HG03196 (cell line): ENCODE measurements around the gene POSTN.
"Not testable (repeated sequence)": the region's sequence is repeated elsewhere in the genome, so short reads cannot be mapped to it uniquely, and the experiment has no call there.

Experiments used
- ATAC-seq: cut with Tn5 transposase; IDR thresholded peaks from one replicate; pipeline ENCODE4 v1.9.1; 2021; ENCODE audit not compliant: unreplicated experiment

Gene POSTN

GRCh38 chr13:37596805-37597204, 1.8 kb downstream of the POSTN start:
- no peak for ATAC-seq

DNA sequence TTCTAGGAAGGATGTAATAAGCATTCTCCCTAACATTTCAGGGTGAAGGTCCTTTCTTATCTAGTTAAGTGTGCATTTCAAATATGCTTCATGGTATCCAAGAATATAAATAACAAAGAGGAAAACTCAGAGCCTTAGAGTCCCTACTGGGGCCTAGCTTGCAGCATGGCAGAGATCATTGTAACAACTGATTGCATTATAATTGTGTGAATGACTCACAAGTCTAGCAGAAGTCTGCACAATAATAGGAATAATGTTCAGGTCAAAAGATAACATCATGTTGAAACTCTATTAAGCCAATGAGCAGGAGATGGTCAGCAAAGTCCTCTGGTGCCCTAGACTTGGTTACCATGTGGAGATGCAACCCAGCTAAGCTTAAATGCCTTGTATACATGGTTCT, 3.4 kb downstream of the POSTN start:
- no peak for ATAC-seq

GRCh38 chr13:37594550-37594949, 4.0 kb downstream of the POSTN start:
- ATAC-seq: no peak

- ATAC-seq: not testable (repeated sequence)
These were observed 9.2 kb downstream of the POSTN start for GRCh38 chr13:37589381-37589780.

- ATAC-seq: no peak
These were observed 11.3 kb downstream of the POSTN start for GRCh38 chr13:37587236-37587635.

GRCh38 chr13:37586164-37586563, 12.4 kb downstream of the POSTN start:
- no peak for ATAC-seq

DNA sequence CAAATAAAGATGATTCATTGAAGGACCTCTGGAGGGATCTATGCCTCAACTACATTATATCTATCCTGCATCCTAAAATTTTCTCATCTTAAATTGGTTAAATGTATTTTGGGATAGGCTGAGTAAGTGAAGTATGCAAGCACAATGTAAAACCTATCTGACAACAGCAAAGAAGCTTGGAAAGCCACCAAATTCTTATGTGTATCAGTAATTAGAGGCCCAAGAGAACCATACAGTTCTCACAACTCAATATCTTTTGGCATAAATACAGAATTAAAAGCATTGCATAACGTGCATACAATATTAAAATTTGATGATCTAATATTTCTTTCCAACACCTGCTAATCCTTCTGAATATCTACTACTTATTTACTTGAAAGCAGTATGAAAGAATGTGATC, 13.0 kb downstream of the POSTN start:
- ATAC-seq: no peak

GRCh38 chr13:37576601-37577000, 22.0 kb downstream of the POSTN start:
- ATAC-seq: no peak

DNA sequence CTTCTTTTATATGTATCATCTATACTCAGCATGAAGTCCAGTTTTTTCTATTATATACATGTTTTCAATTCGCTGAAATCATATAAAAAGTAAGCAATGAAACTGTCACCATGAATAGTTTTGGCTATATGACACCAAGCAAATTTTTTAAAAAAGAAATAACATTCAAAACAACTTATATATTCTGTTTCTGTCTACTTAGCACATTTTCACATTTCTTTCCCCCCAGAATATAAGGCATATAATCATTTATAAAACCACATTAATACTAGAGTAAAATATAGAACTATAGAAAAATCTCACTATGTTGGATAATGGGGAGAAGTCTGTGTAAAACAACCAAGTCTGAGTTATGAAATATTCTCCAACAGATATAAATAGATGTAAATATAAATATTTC, 33.1 kb downstream of the POSTN start:
- no peak for ATAC-seq

DNA sequence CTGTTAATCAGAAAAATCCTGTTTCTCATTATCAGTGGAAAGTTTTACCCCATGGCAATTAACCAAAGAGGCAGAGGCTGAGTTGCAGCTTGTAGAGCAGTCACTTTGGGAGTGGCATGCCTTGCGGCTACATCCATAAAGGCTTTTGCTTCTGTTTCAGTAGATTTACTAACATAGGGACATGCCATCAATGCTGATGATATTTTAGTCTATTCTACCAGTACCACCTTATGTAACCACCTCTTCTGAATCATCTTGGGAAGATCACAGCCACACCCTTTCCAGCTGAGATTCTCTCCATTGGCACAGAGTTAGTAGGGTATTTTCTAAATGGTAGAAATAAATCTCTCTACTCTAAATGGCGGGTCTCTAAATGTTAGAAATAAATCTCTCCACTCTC, 37.5 kb downstream of the POSTN start:
- no peak for ATAC-seq

GRCh38 chr13:37560526-37560925, 38.0 kb downstream of the POSTN start:
- no peak for ATAC-seq

DNA sequence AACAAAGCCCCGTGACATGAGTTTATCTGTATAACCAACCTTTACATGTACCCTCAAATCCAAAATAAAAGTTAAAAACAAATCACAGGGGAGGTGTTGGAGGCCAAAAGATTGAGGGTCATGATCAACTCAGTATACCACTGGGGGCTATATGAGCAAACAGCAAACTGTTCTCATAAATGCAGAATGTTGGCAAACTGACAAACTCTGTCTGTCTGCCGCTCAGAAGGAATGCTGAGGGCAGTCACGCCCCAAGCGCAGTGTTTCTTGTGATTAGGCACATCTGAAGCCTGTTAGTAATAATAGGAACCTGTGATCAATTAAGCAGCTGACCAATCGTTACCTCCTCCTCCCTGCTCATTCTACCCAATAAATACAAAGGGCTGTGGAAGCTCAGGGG, 39.8 kb downstream of the POSTN start:
- ATAC-seq: not testable (repeated sequence)

DNA sequence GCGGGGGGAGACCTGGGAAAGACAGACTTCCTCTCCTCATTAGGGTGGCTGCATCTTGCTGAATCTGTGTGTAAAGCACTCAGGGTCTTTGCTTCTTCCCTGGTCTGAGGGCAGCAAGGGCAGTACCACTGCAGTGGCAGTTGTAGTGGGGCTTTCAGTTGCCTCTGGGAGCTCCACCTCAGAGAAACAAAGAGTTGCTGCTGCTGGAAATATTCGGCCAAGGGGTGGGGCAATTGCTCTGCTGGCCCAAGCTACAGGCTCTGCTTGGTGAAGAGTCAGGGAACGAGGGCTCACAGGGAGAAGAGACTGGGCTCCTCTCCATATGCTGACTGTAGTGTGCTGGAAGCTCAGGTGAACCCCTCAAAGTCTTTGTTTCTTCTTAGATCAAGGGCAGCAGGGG, 52.5 kb downstream of the POSTN start:
- ATAC-seq: no peak

DNA sequence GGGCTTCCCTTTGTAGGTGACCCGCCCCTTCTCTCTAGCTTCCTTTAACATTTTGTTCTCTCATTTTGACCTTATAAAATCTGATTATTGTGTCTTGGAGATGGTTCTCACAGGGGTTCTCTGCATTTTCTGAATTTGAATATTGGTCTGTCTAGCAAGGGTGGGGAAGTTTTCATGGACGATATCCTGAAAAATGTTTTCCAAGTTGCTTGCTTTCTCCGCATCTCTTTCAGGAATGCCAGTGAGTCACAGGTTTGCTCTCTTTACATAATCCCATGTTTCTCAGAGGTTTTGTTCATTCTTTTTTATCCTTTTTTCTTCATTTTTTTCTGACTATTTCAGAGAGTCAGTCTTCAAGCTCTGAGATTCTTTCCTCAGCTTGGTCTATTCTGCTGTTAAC, 53.6 kb downstream of the POSTN start:
- ATAC-seq: no peak

DNA sequence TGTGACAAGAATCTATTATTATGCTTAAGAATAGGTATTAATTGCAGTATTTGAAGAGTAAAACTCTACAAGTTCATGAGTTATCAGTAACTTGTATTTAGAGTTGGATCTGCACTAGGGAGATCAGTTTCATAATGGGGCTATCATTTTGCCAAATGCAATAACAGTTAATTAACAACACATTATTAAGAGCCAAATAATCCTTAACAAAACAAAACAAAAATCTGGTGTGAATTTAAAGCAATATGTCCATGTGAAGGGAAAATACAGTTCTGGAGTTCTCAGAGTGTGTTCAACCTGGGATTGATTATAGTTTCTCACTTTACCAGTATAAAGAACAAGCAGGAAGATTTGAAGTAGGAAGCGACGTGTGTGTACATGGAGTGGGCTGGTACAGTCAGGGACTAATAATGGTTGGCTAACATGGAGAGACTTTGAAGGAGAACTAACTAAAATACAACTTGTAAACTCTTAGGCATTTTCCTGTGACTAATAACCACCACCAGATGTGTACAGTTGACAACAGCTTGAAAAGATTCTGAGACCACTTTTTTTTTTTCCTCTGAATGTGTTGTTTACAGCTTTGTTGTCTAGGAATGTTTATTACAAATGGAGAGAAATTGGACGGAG, 58.5 kb downstream of the POSTN start:
- no peak for ATAC-seq

- ATAC-seq: no peak
These were observed 59.4 kb downstream of the POSTN start for GRCh38 chr13:37539170-37539569.

- ATAC-seq: no peak
These were observed 63.1 kb downstream of the POSTN start for GRCh38 chr13:37535501-37535900.

DNA sequence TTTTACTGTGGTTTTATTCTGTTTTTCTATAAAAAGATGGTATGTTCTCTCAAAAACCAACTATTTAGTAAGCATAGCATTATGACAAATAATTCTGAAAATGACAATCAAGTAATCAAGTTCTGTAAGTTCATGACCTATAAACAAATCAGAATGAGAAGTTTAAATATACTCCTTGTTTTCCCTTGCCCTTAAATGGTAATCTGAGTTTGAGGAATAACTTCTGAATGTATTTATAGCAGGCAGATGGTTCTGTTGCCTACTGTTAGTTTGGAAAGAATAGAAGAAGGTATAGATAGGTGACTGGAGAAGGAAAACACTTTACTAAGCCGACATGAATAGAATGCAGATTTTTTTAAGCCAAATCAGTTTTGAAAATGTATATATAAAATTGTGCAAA, 63.9 kb downstream of the POSTN start:
- no peak for ATAC-seq

DNA sequence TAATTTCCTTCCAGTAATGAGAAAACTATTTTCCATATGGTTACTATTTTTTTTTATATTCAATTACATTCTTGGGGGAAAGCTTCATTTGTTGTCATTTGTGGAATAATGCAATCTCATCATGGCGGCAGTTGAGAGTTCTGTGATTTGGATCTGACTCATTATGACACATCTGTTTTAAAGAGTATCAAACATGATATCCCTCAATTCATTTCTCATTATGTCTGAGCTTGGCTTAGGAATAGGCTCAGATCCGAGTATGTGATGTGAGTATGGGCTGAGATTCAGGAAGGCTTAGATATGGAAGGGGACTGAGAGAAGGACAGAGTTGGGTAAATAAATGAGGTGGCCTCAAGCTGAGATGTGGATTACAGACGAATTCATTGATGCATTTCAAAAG, 64.4 kb downstream of the POSTN start:
- no peak for ATAC-seq

- no peak for ATAC-seq
These were observed 67.5 kb downstream of the POSTN start for GRCh38 chr13:37531049-37531448.

DNA sequence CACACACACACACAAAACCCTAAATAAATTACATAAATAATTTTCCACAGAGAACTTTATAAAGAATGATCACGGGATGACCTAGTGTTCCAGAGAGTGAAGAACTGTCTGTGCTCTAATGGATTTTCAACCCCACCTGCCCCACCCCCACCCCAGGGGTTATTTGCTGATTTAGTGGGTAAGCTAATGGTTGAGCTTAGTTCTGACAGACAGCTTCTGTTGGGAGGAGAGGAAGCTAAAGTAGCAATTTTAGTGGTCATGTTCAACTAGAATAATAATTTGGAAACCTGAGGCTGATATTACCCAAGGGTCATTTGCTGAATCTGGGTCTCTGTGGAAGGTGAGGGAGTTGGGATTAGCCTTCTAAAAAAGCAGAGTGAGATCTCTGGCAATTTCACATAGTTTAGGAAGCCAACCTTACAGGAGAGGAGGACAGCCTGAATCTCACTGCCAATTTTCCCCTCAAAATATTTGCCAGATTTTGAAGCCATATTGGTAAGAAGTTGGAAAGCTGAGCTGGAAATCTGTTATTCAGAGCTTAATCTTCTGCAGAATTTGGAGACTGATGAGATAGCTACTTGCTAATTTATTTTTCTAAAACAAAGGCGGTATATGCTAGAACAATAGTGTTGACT, 68.7 kb downstream of the POSTN start:
- no peak for ATAC-seq

DNA sequence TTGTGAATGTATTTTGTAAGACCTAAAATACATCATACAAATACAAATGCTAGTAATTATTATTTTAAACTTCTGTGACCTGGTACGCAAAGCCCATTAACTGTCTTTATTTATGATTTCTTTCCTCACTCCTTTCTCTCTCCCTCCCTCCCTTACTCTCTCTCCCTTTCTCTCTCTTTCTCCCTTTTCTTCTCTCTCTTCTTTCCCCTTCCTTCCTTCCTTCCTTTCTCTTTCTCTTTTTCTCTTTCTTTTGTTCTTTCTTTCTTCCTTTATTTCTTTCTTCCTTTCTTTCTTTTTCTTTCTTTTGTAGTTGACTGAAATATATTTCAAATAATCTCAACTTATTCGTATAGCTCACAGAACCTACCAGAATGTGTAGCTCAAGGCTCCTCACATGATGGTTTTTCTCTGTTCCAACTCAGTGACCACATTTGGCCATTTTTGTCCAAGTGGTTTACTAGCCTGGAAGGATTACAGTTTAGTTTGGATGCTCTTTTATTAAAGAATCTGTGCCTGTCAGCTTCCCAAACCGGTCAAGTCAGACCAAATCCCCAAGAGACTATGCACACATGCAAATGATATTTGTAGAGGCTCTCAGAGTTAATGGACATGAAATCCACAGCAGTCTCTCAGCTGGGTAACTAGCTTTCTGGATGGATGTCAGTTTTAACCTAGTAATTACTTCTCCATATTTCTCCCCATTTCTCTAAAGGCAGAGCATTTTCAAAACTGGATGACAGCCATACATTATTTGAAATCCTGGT, 71.7 kb downstream of the POSTN start:
- no peak for ATAC-seq
